Endothelial cell of umbilical vein (primary cell): Measurements from ENCODE around the gene LTO1.

Experiments used
- EZH2 ChIP-seq: IDR thresholded peaks from 2 replicates; pipeline ENCODE4 v1.6.1; 2012; ENCODE audit warnings: borderline replicate concordance, low read depth, mild to moderate bottlenecking, moderate library complexity, low read length, inconsistent platforms; ENCODE audit not compliant: severe bottlenecking
- GATA2 ChIP-seq: IDR thresholded peaks from 2 replicates; pipeline ENCODE4 v1.7.0; 2011; ENCODE audit warnings: low read depth, mild to moderate bottlenecking, moderate library complexity, mixed read lengths, low read length; ENCODE audit not compliant: insufficient read length, insufficient read depth
- JUN ChIP-seq: IDR thresholded peaks from 2 replicates; pipeline ENCODE4 v1.6.1; 2011; ENCODE audit warnings: borderline replicate concordance, low read depth; ENCODE audit not compliant: insufficient read length, insufficient read depth
- MYC ChIP-seq: IDR thresholded peaks from one replicate; pipeline ENCODE4 v1.6.1; 2011; ENCODE audit warnings: mild to moderate bottlenecking, low read depth, low read length
- POLR2A ChIP-seq: IDR thresholded peaks from 2 replicates; pipeline ENCODE4 v1.6.1; 2012; ENCODE audit warnings: low read depth, mild to moderate bottlenecking, control low read depth, low read length
- POLR2AphosphoS5 ChIP-seq: IDR thresholded peaks from 2 replicates; pipeline ENCODE4 v1.6.1; 2012; ENCODE audit warnings: low read depth, mild to moderate bottlenecking, control low read depth, low read length, moderate library complexity; ENCODE audit not compliant: insufficient read depth
- TF ChIP-seq, protein P1 (sequence below), 2 donors: IDR thresholded peaks; 1 replicate in 1 of 2; 2 replicates in 1 of 2; pipeline ENCODE4 v1.5.1; 2011; ENCODE audit warnings: low read length in 2 of 2, mild to moderate bottlenecking in 2 of 2, moderate library complexity in 2 of 2, control low read depth in 1 of 2, inconsistent platforms in 1 of 2, low read depth in 1 of 2; ENCODE audit not compliant: insufficient read depth in 1 of 2; ENCODE audit errors: extremely low read depth in 1 of 2
- TF ChIP-seq, protein P2 (sequence below): IDR thresholded peaks from 2 replicates; pipeline ENCODE4 v1.6.1; 2011; ENCODE audit not compliant: insufficient read depth, insufficient read length

DNA sequence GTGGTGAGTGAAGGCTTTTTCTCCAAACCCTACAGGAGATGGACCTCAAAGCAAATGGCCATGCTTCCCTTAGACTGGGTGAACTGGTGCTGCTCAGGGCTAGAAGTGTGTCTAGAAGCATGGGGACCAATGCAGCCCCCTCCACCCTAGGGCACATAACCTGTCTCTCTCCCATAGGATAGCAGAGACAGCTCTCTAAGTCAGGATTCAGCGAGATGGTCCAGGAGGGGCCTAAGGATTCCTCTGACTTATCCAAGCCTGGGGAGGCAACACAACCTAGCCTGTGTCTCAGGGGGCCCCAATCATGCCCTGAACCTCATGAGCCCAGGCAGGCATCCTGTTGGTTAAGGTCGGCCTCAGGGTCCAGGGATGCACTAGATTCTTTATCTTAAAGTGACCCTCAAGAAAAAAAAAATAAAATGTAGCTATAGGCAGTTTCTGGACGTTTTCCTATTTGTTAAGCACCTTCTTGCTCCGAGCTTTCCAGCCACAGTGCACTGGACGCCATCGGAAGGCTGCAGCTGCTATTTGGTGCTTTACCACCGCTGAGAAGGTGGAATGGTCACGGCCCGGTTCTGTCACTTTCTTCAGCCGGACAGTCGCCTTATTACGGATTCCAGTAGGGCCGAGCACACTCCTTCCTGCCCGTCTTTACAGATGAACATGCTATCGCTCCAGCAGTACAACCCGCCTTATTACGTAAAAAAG is 39.2 kb downstream of the LTO1 start:
- TF ChIP-seq EZH2 (no peak), POLR2A (no peak), POLR2AphosphoS5 (no peak), JUN (no peak), GATA2 (no peak), MYC (no peak)
- TF ChIP-seq, protein P1, sequence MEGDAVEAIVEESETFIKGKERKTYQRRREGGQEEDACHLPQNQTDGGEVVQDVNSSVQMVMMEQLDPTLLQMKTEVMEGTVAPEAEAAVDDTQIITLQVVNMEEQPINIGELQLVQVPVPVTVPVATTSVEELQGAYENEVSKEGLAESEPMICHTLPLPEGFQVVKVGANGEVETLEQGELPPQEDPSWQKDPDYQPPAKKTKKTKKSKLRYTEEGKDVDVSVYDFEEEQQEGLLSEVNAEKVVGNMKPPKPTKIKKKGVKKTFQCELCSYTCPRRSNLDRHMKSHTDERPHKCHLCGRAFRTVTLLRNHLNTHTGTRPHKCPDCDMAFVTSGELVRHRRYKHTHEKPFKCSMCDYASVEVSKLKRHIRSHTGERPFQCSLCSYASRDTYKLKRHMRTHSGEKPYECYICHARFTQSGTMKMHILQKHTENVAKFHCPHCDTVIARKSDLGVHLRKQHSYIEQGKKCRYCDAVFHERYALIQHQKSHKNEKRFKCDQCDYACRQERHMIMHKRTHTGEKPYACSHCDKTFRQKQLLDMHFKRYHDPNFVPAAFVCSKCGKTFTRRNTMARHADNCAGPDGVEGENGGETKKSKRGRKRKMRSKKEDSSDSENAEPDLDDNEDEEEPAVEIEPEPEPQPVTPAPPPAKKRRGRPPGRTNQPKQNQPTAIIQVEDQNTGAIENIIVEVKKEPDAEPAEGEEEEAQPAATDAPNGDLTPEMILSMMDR (IDR thresholded peaks at IDR 0.05; ENCODE audit: extremely low read depth in 1 of 2, insufficient read depth in 1 of 2, low read depth in 1 of 2, low read length in 2 of 2), result no peak
- TF ChIP-seq, protein P2, sequence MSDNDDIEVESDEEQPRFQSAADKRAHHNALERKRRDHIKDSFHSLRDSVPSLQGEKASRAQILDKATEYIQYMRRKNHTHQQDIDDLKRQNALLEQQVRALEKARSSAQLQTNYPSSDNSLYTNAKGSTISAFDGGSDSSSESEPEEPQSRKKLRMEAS, result no peak
